HepG2 (cell line): ENCODE measurements around the gene HOXD3.

Experiments
- ZNF383 ChIP-seq: sonication (generic); formaldehyde crosslinking; IDR thresholded peaks from 2 replicates; pipeline ENCODE4 v1.4.0; 2020; ENCODE audit warnings: missing genetic modification reagents, mild to moderate bottlenecking, borderline replicate concordance
- TF ChIP-seq, protein P1 (sequence below): sonication (generic); formaldehyde crosslinking; IDR thresholded peaks from 2 replicates; pipeline ENCODE4 v1.4.0; 2020; ENCODE audit warnings: missing genetic modification reagents

DNA sequence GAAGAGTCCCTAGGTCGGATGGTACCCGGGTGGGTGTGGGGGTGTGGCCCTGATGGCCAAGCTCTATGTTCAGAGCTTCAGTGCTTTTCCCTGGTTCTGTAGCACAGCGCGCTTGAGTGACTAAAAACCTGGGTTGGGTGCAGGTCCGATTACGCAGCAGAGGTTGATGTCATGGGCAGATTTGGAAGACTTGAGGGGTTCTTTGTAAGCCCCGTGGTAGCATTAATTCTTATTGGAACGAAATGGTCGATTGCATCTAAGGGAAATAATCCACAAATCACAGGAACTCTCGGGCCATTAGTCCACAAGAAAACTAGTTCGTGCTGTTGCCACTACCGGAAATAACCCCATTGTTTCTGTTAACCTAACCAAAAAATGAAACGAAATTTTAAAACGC, 18.6 kb upstream of the HOXD3 start:
- TF ChIP-seq, protein P1, sequence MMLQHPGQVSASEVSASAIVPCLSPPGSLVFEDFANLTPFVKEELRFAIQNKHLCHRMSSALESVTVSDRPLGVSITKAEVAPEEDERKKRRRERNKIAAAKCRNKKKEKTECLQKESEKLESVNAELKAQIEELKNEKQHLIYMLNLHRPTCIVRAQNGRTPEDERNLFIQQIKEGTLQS = no peak
- no peak for TF ChIP-seq ZNF383 (CRISPR knock-in tag)
